GM19452 (cell line): ENCODE results near the gene BAZ2B.
A peak's percentile ranks its signal among the peaks of the same experiment; 100 is the strongest.
"Not testable (repeated sequence)": the region's sequence is repeated elsewhere in the genome, so short reads cannot be mapped to it uniquely, and the experiment has no call there.

Experiments
- ATAC-seq: cut with Tn5 transposase; IDR thresholded peaks from one replicate; pipeline ENCODE4 v1.9.1; 2021; ENCODE audit not compliant: unreplicated experiment

The BAZ2B gene

GRCh38 chr2:159538801-159539200, 77.5 kb downstream of the BAZ2B start:
- ATAC-seq = no peak

- not testable (repeated sequence) for ATAC-seq
These were observed 81.1 kb downstream of the BAZ2B start for GRCh38 chr2:159535261-159535660.

- ATAC-seq = no peak
These were observed 84.9 kb downstream of the BAZ2B start for GRCh38 chr2:159531475-159531874.

- no peak for ATAC-seq
These were observed 89.9 kb downstream of the BAZ2B start for GRCh38 chr2:159526433-159526832.

GRCh38 chr2:159525012-159525411, 91.3 kb downstream of the BAZ2B start:
- ATAC-seq = no peak

- no peak for ATAC-seq
These were observed 95.1 kb downstream of the BAZ2B start for GRCh38 chr2:159521272-159521671.

GRCh38 chr2:159518321-159519005, 97.9 kb downstream of the BAZ2B start:
- ATAC-seq = no peak

- ATAC-seq = peak; percentile 92
These were observed 100.0 kb downstream of the BAZ2B start for GRCh38 chr2:159516241-159516758.

GRCh38 chr2:159515441-159515840, 100.9 kb downstream of the BAZ2B start:
- no peak for ATAC-seq

- ATAC-seq = no peak
These were observed 102.6 kb downstream of the BAZ2B start for GRCh38 chr2:159513745-159514144.

- ATAC-seq = no peak
These were observed 108.2 kb downstream of the BAZ2B start for GRCh38 chr2:159508140-159508539.

- ATAC-seq = no peak
These were observed 109.4 kb downstream of the BAZ2B start for GRCh38 chr2:159506764-159507440.

- no peak for ATAC-seq
These were observed 110.1 kb downstream of the BAZ2B start for GRCh38 chr2:159506202-159506601.

GRCh38 chr2:159505196-159505595, 111.2 kb downstream of the BAZ2B start:
- no peak for ATAC-seq

GRCh38 chr2:159501743-159502142, 114.6 kb downstream of the BAZ2B start:
- ATAC-seq = no peak

GRCh38 chr2:159497847-159498246, 118.5 kb downstream of the BAZ2B start:
- ATAC-seq = no peak

- no peak for ATAC-seq
These were observed 119.1 kb downstream of the BAZ2B start for GRCh38 chr2:159497256-159497655.

- no peak for ATAC-seq
These were observed 126.9 kb downstream of the BAZ2B start for GRCh38 chr2:159489476-159489875.

GRCh38 chr2:159484532-159484931, 131.8 kb downstream of the BAZ2B start:
- no peak for ATAC-seq

GRCh38 chr2:159476329-159476728, 140.0 kb downstream of the BAZ2B start:
- ATAC-seq = no peak

GRCh38 chr2:159475793-159476192, 140.6 kb downstream of the BAZ2B start:
- no peak for ATAC-seq

- no peak for ATAC-seq
These were observed 145.0 kb downstream of the BAZ2B start for GRCh38 chr2:159471340-159471739.
